GM11168 (cell line): ENCODE data around the gene EPB42.

Source experiments
- in situ Hi-C: fragments of 300-500 bp; cut with MboI; formaldehyde crosslinking; loops from one replicate; pipeline ENCODE4 v1.12.0; 2022; ENCODE audit warnings: low sequenced_read_pairs; ENCODE audit not compliant: unreplicated experiment

The EPB42 gene

GRCh38 chr15:43220991-43221403, at the start of gene EPB42:
TSS of gene EPB42 (minus strand) at chr15:43221018. CDS start at chr15:43220825, 193 bp downstream.
- in situ Hi-C loops = no loop called here

GRCh38 chr15:43270113-43270665, 49.4 kb upstream of the EPB42 start:
- in situ Hi-C loops = no loop called here

DNA sequence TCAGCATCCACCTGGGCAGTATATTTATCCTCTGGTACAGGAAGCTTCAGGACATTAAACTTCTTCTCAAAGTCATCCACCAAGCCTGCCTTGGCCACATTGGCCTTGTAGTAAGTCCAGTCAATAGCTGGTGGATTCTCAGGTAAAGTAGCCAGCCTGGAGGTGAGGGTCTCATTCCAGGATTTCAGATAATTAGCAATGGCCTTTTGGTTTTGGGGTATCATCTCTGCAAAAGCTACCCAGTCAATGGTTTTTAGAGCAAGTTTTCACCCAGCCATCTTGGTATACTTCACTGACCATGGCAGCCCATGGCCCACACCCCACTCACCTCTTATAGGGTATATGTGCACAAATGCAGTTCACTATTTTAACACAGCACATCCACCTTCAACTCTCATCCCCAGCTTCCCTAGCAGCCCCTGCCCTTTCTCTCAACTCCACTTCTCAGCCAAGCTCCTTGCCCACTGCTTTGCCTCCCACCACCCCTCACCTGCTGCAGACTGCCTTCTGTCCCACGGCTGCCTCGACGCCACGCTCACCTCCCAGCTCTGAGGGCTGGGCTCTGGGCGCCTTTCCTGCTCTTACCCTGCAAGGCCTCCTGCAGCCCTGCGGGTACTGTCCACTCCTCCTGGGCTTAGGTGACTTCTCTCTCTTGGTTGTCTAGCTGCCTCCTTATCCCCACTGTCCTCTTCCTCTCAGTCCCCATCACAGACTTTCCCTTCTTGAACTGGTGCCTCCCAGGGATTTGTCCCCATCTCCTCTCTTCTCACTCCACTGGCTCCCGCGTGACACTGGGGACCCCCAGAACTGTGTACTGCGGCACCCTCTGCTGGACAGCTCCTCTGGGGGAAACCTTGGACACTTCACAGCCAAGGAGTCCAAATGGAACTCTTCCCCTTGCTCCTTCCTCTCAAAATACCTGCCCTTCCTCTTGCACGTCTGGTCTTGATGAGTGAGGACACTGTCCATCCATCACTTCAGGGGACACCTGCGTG, 47.6 kb upstream of the EPB42 start:
- in situ Hi-C loops = loop anchor here (5.0 kb wide), 1 partner anchor 36 kb away; no protein-coding TSS in a partner anchor

GRCh38 chr15:43267439-43267838, 46.6 kb upstream of the EPB42 start:
- in situ Hi-C loops = loop anchor here (5.0 kb wide), 1 partner anchor 35 kb away; no protein-coding TSS in a partner anchor

DNA sequence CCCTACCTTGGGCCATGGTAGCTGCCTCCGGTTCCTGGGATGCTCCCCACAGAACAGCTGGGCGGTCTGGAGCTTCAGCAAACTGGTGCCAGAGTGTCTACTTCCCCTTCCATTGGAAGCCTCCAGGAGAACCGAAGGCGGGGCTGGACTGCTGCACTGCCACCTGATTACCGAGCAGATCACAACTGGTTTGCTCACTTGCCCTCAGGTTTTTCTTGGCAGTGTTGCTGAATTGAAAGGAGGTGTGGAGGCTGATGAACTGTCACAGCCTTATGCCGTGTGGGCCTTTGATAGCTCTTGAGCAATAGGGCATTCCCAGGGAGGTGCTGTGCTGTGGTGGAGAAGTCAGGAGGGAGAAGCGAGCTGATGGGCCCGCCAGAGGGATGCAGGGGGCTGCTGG, 46.0 kb upstream of the EPB42 start, which contains the start of gene TGM5:
Gene TGM5 (minus strand): TSS at position 95 of the 400 bp plus-strand sequence. CDS start 79 bp downstream, at position 16.
- in situ Hi-C loops = loop anchor here (5.0 kb wide), 1 partner anchor 35 kb away; no protein-coding TSS in a partner anchor

- in situ Hi-C loops = loop anchor here (5.0 kb wide), 1 partner anchor 34 kb away; no protein-coding TSS in a partner anchor
These were observed 45.6 kb upstream of the EPB42 start for GRCh38 chr15:43266386-43266785.

DNA sequence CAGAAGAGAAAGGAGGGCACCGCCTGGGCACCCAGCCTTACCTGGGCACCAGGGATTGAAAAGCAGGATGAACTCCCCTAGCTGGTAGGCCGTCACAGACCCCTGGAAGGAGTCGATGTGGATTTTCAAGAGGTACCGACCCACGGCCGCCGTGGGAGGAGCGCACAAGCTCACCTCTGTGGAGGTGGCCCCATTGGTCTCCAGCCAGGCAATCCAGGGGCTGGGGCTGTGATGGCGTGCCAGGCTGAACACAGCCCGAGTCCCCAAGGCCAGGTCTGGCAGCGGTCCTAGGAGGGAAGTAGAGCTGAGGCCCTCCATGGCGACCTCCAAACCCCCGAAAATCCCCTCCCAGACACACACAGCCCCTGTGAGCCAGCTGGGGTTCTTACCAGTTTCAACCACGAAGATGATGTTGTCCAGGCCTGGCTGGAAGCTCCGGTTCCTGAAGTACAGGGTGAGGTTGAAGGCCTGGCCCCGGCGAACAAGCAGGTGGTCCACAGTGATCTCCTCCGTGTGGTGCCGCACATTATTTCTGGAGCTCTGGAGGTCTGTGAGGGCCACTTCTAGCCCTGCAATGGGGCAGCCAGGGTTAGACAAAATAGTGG, 39.3 kb upstream of the EPB42 start:
- in situ Hi-C loops = no loop called here

DNA sequence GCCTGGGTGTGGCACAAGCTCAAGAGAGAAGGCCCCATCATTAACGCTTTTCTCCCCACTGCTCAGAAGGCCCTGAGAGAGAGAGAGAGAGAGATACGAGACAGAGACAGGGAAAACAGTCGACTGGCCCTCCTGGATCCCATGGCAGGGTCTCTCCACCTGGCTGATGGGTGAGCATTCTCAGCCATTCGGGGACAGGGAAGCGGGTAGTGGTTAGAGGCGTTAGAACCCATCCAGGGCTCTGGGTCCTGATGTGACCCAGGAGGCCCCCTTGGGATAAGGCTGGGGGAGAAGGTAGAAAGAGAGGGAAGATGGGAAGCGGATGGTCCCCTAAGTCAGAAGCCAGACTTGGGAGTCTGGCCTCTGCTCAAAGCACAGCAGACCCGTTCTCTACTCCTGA, 38.0 kb upstream of the EPB42 start:
- in situ Hi-C loops = no loop called here

DNA sequence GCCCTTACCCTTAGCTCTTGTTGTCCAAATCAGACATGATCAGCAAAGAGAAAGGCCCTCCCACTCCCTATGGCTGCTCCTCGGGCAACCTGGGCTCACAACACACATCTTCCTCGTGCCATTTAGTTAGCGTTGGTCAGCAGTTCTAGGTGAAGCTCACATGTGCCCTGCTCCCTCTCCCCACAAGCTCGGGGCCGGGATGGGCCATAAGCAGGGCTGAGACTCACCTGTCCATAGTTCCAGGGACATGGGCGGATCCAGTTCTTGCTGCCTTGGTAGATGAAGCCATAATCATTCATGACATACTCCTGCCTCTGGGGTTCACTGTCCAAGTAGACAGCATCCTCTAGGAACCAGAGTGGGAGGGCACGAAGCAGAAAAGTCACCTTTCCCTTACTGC, 35.5 kb upstream of the EPB42 start:
- in situ Hi-C loops = no loop called here

GRCh38 chr15:43255376-43255775, 34.6 kb upstream of the EPB42 start:
- in situ Hi-C loops = no loop called here

GRCh38 chr15:43253431-43254403, 32.9 kb upstream of the EPB42 start:
- in situ Hi-C loops = no loop called here

DNA sequence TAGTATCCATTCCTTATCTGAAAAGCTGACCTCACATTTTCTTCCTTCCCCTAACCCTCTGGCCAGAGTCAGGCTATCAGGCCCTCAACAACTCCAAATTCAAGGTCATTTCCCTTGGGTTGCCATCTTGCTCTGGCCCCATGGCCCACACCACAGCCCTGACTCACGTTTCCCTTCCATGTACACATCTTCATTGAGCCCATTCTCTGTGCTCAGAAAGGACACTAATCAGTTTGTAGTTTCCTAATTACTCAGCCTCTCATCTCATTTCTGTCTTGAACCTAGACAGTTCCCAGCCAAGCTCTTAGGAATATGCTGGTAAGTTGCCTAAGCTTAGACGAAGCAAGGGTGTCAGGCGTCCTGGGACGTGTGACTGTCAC, 31.0 kb upstream of the EPB42 start:
- in situ Hi-C loops = no loop called here

DNA sequence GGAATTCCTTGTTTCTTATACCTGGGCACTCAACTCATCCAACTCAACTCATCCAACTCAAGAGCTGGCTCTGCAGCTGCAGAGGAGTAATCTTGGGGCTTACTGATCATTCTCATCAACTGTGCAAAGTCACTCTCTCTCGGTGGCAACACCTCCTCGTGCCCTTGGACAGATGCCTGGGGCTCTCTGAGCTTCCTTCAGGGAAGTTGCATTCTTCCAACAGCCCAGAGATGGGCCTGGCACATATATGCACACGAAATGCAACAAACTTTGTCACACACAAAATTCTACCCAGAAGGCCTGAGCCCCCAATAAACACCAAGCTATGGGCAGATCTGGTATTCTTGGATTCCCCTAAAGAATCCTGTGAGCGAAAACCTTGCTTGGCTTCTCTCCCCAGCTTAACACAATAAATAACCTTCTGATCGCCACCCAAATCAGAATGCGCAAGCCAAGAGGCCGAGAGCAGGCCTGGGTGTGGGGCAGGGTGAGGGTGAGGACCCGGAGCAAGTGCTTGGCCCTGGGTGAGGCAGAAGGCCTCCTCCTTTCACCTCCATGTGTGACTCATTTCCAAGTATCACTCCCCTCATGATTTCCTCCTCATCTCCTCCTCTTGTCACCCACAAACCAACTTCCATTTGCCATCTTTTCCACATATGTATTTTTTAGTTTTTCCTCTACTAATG, 30.5 kb upstream of the EPB42 start:
- in situ Hi-C loops = no loop called here

GRCh38 chr15:43250785-43251184, 30.0 kb upstream of the EPB42 start:
- in situ Hi-C loops = no loop called here

- in situ Hi-C loops = no loop called here
These were observed 28.9 kb upstream of the EPB42 start for GRCh38 chr15:43249699-43250203.

GRCh38 chr15:43249236-43249635, 28.4 kb upstream of the EPB42 start:
- in situ Hi-C loops = no loop called here

- in situ Hi-C loops = no loop called here
These were observed 25.5 kb upstream of the EPB42 start for GRCh38 chr15:43246261-43246774.

- in situ Hi-C loops = no loop called here
These were observed 23.3 kb upstream of the EPB42 start for GRCh38 chr15:43244092-43244491.
